ENCODE data around the gene RECQL5. TPM values are rescaled to one million over a fixed set of nuclear protein-coding genes. Genes with fewer than 3 reads are reported as not detected.

RECQL5 gene
- total and polyA plus RNA-seq, 12 donors, result 11.2 to 188 (median 32.9) TPM

GRCh38 chr17:75614556-75615270 lies 52.2 kb downstream of the RECQL5 start:
- Histone ChIP-seq H3K36me3 (replicated peaks in 1 of 2) (peaks cover 0 to 13% of the 10 kb centered on the region in 2 donors), H3K4me1 (replicated peaks in 1 of 2) (no peaks in the 10 kb centered on the region), H3K4me3 (no peak overlapping the region), H3K27me3 (no peaks in the 10 kb centered on the region), H3K9me3 (replicated peaks in 1 of 3) (no peaks in the 10 kb centered on the region), H3K27ac (no peak overlapping the region)
- TF ChIP-seq CTCF (IDR thresholded peaks at IDR 0.05) (no peak), POLR2A (IDR thresholded peaks at IDR 0.05) (no peak)
- intact Hi-C loops (cut with DNase I), result no loop called here
- no peak for DNase-seq
- 72 to 85% (median 81%) methylated on average over 5 to 19 of the region's 19 CpGs for WGBS, 4 donors

- Histone ChIP-seq H3K27ac (no peak overlapping the region), H3K36me3 (replicated peaks in 1 of 2) (peaks cover 0 to 13% of the 10 kb centered on the region in 2 donors), H3K4me1 (replicated peaks in 1 of 2) (no peaks in the 10 kb centered on the region), H3K9me3 (replicated peaks in 1 of 3) (no peaks in the 10 kb centered on the region), H3K4me3 (no peak overlapping the region), H3K27me3 (no peaks in the 10 kb centered on the region)
- intact Hi-C loops (cut with DNase I), result no loop called here
- no peak for TF ChIP-seq POLR2A (IDR thresholded peaks at IDR 0.05)
- no peak for TF ChIP-seq CTCF (IDR thresholded peaks at IDR 0.05)
- 80 to 93% (median 89%) methylated on average over 2 to 12 of the region's 12 CpGs for WGBS, 4 donors
- DNase-seq, result no peak
Measured at GRCh38 chr17:75614006-75614405, 52.9 kb downstream of the RECQL5 start.

GRCh38 chr17:75612906-75613626 lies 53.9 kb downstream of the RECQL5 start:
- no peak for TF ChIP-seq CTCF (IDR thresholded peaks at IDR 0.05)
- TF ChIP-seq POLR2A (IDR thresholded peaks at IDR 0.05), result no peak
- no peak for DNase-seq
- intact Hi-C loops (cut with DNase I), result no loop called here
- no peaks in the 10 kb centered on the region for H3K27me3 ChIP-seq
- no peak overlapping the region for H3K4me3 ChIP-seq
- peaks cover 0 to 13% of the 10 kb centered on the region in 2 donors for H3K36me3 ChIP-seq (replicated peaks in 1 of 2)
- WGBS, 4 donors, result 87 to 92% (median 88%) methylated on average over 2 to 27 of the region's 27 CpGs
- no peaks in the 10 kb centered on the region for H3K4me1 ChIP-seq (replicated peaks in 1 of 2)
- H3K27ac ChIP-seq, result no peak overlapping the region
- H3K9me3 ChIP-seq (replicated peaks in 1 of 3), result no peaks in the 10 kb centered on the region

- intact Hi-C loops (cut with DNase I), result no loop called here
- Histone ChIP-seq H3K36me3 (replicated peaks in 1 of 2) (peaks cover 0 to 13% of the 10 kb centered on the region in 2 donors), H3K4me3 (no peak overlapping the region), H3K4me1 (replicated peaks in 1 of 2) (no peaks in the 10 kb centered on the region), H3K27ac (no peak overlapping the region), H3K9me3 (replicated peaks in 1 of 3) (no peaks in the 10 kb centered on the region), H3K27me3 (no peaks in the 10 kb centered on the region)
- no peak for DNase-seq
- 83 to 93% (median 89%) methylated on average over 20 of the region's 20 CpGs for WGBS, 4 donors
- TF ChIP-seq CTCF (IDR thresholded peaks at IDR 0.05) (no peak), POLR2A (IDR thresholded peaks at IDR 0.05) (no peak)
Measured at GRCh38 chr17:75611851-75612429, 55.0 kb downstream of the RECQL5 start.
